ENCODE data around the gene PAQR9. TPM values are rescaled to one million over a fixed set of nuclear protein-coding genes. Genes with fewer than 3 reads are reported as not detected.

Gene PAQR9
- total and polyA plus RNA-seq, 2 of the 13 experiments (the other 11 are each of a cell fraction or from before 2014, with no cell fraction given), result 3.7 to 10.3 TPM

DNA sequence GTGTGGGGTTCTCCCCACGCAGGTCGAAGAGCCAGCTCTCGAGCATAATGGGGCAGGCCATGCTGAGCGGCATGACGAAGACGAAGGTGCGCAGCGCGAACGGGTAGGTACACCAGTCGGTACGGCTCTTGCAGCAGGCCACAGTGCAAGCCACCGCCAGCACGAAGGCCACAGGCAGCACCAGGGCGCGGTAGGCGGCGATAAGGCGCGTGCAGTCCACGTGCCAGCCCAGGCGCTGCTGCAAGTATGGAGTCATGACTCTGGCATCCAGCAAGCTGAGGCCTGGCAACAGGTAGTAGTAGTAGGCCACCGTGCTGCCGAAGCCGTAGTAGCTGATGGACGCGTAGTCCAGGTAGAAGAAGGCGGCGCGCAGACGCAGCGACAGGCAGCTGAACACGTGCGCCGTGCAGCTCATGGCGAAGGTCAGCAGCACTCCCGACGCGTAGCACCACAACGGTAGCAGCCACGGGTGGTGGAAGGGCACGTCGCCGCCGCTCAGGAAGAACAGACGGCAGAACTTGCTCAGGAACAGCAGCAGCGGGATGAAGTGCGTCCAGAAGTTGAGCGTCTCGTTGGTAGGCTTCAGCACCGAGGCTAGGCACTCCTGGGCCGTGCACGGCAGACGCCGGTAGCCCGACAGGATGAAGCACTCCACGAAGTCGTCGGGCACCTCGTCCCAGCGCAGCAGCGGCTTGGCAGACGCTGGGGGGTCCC is 797 bp downstream of the PAQR9 start (continued):
- TF ChIP-seq IRF9 (CRISPR knock-in tag; IDR thresholded peaks at IDR 0.05; ENCODE audit: borderline replicate concordance), result peak; percentile 73
- TF ChIP-seq MIER2 (CRISPR knock-in tag; IDR thresholded peaks at IDR 0.05), result no peak
- TF ChIP-seq ZNF382 (CRISPR knock-in tag; IDR thresholded peaks at IDR 0.05; ENCODE audit: borderline replicate concordance), result no peak
- TF ChIP-seq, protein P1, sequence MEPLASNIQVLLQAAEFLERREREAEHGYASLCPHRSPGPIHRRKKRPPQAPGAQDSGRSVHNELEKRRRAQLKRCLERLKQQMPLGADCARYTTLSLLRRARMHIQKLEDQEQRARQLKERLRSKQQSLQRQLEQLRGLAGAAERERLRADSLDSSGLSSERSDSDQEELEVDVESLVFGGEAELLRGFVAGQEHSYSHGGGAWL (CRISPR knock-in tag; IDR thresholded peaks at IDR 0.05), result no peak
- no peak for TF ChIP-seq ZNF180 (CRISPR knock-in tag; IDR thresholded peaks at IDR 0.05; ENCODE audit: borderline replicate concordance, low read depth)
- no peak for TF ChIP-seq SMARCC2 (IDR thresholded peaks at IDR 0.05)
- no peak; the same call in 1 of the 2 replicates for TF ChIP-seq ZNF777 (CRISPR knock-in tag; IDR thresholded peaks at IDR 0.05)
- peak; percentile 70; the same call in 1 of the 2 replicates for TF ChIP-seq ZNF350 (CRISPR knock-in tag; IDR thresholded peaks at IDR 0.05; ENCODE audit: borderline replicate concordance, low read depth)
- no peak for TF ChIP-seq ZNF282 (IDR thresholded peaks at IDR 0.05; ENCODE audit: partially characterized antibody)
- TF ChIP-seq ETV5 (CRISPR knock-in tag; IDR thresholded peaks at IDR 0.05; ENCODE audit: borderline replicate concordance), result no peak
- no peak for TF ChIP-seq ZNF44 (CRISPR knock-in tag; IDR thresholded peaks at IDR 0.05)
- peak; percentile 88; the same call in 1 of the 2 replicates for TF ChIP-seq EEA1 (CRISPR knock-in tag; IDR thresholded peaks at IDR 0.05; ENCODE audit: borderline replicate concordance)
- TF ChIP-seq ZBTB40 (IDR thresholded peaks at IDR 0.05), result no peak
- TF ChIP-seq ZBTB40 (CRISPR knock-in tag; IDR thresholded peaks at IDR 0.05), result peak; percentile 63; the same call in 1 of the 2 replicates
- peak; percentile 70 for TF ChIP-seq WIZ (CRISPR knock-in tag; IDR thresholded peaks at IDR 0.05)
- no peak for TF ChIP-seq SETDB1 (CRISPR knock-in tag; IDR thresholded peaks at IDR 0.05; ENCODE audit: borderline replicate concordance)
- no peak for TF ChIP-seq LCORL (IDR thresholded peaks at IDR 0.05)
- no peak for TF ChIP-seq LCORL (CRISPR knock-in tag; IDR thresholded peaks at IDR 0.05)
- TF ChIP-seq ZKSCAN8 (CRISPR knock-in tag; IDR thresholded peaks at IDR 0.05; ENCODE audit: borderline replicate concordance), result no peak
- no peak for TF ChIP-seq SOX6 (IDR thresholded peaks at IDR 0.05)
- 0 out of 2 replicates have a peak, but pooled peaks have one; percentile 8 for TF ChIP-seq SOX6 (CRISPR knock-in tag; IDR thresholded peaks at IDR 0.05)
